SH-SY5Y (cell line): ENCODE measurements around the gene ID3.

Source experiments
- GATA2 ChIP-seq: IDR thresholded peaks from 2 replicates; pipeline ENCODE4 v1.6.1; 2011; ENCODE audit warnings: mild to moderate bottlenecking, low read depth, low read length
- GATA3 ChIP-seq: IDR thresholded peaks from 2 replicates; pipeline ENCODE4 v1.6.1; 2011; ENCODE audit warnings: low read depth, mild to moderate bottlenecking, low read length, moderate library complexity

DNA sequence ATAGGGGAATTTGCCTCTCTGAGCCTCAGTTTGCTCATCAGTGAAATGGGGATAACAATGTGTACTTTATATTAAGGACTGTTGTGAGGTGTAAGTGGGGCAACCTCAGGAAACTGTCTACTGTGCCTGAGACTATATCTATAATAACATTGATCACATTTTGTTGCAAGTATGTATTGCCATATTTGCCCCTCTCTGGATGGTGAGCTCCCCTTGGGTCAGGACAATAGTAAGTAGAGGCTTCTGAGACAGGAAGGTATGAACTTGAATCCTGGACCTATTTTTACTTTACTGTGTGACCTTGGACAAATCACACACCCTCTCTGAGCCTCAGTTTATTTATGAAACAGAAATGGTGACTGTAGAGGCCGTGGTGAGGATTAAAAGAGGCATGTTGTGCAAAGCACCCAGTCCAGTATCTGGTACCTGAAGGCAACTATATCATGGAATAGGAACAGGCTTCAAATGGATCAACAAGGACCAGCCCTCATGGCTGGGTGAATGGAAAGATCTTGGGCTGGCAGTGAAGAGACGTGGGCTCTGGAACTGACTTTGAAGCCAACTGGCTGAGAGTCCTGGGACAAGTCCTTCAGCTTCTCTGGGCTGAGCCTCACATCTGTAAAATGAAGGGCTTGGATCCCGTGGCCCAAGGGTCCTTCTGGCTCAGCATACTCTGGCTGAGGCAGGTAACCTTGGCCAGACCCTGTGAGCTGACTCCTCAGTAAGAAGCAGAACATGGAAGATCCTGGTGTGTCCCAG, 35.0 kb upstream of the ID3 start:
- TF ChIP-seq GATA2 (no peak), GATA3 (no peak)
